Fibroblast of lung (primary cell): ENCODE measurements around the gene TRIB2. TPM values are rescaled to one million over a fixed set of nuclear protein-coding genes. Genes with fewer than 3 reads are reported as not detected.
A peak's percentile ranks its signal among the peaks of the same experiment; 100 is the strongest.

ENCODE experiments used
- DNase-seq, 2 donors: peaks; one replicate each; pipeline versions ENCODE4 v3.0.0 to v3.0.0-alpha.2; 2010; ENCODE audit warnings: low read depth in 2 of 2
- H2AFZ ChIP-seq: 2 replicates; pipeline ENCODE4 v1.5.1; 2012; ENCODE audit warnings: low read length, control low read depth, inconsistent platforms
- H3K27ac ChIP-seq: 2 replicates; pipeline ENCODE4 v1.5.1; 2011; ENCODE audit warnings: low read length, control low read depth; ENCODE audit not compliant: insufficient read depth
- H3K27me3 ChIP-seq: 2 replicates; pipeline ENCODE4 v1.5.1; 2011; ENCODE audit warnings: mild to moderate bottlenecking, low read length; ENCODE audit not compliant: control insufficient read depth, insufficient read depth
- H3K36me3 ChIP-seq: 2 replicates; pipeline ENCODE4 v1.5.1; 2011; ENCODE audit warnings: low read length; ENCODE audit not compliant: control insufficient read depth, insufficient read depth
- H3K4me1 ChIP-seq: 2 replicates; pipeline ENCODE4 v1.5.1; 2011; ENCODE audit warnings: low read length; ENCODE audit not compliant: control insufficient read depth, insufficient read depth; ENCODE audit errors: extremely low read depth
- H3K4me2 ChIP-seq: 2 replicates; pipeline ENCODE4 v1.5.1; 2011; ENCODE audit warnings: low read length, control low read depth; ENCODE audit not compliant: insufficient read depth; ENCODE audit errors: extremely low read depth
- H3K4me3 ChIP-seq, 4 experiments: fragments of 200-600 bp in 1 of 4; sonication (generic) in 1 of 4; replicated peaks in 1 of 4; 2 replicates each; pipeline ENCODE4 v1.5.1; 2011 to 2016; ENCODE audit warnings: low read length in 4 of 4, low read depth in 3 of 4, mild to moderate bottlenecking in 3 of 4, control low read depth in 2 of 4, inconsistent platforms in 1 of 4, mixed read lengths in 1 of 4; ENCODE audit not compliant: insufficient read depth in 1 of 4; ENCODE audit errors: control extremely low read depth in 1 of 4
- H3K79me2 ChIP-seq: 2 replicates; pipeline ENCODE4 v1.5.1; 2012; ENCODE audit warnings: mild to moderate bottlenecking, low read length, inconsistent platforms; ENCODE audit not compliant: control insufficient read depth, insufficient read depth
- H3K9ac ChIP-seq: 2 replicates; pipeline ENCODE4 v1.5.1; 2011; ENCODE audit warnings: mild to moderate bottlenecking, low read length, control low read depth; ENCODE audit not compliant: insufficient read depth
- H3K9me3 ChIP-seq: 2 replicates; pipeline ENCODE4 v1.5.1; 2012; ENCODE audit warnings: low read depth, low read length; ENCODE audit not compliant: control insufficient read depth, insufficient read depth
- H4K20me1 ChIP-seq: 2 replicates; pipeline ENCODE4 v1.5.1; 2011; ENCODE audit warnings: low read length; ENCODE audit not compliant: control insufficient read depth, insufficient read depth; ENCODE audit errors: extremely low read depth
- EZH2 ChIP-seq: IDR thresholded peaks from 2 replicates; pipeline ENCODE4 v1.5.1; 2012; ENCODE audit warnings: low read length, control low read depth, mild to moderate bottlenecking; ENCODE audit errors: missing control alignments
- polyA minus RNA-seq: library from RNA; depleted of rRNA, polyadenylated mRNA; stranded (reverse); fragments of >200 nt; gene quantifications from 2 replicates; pipeline ENCODE4 v1.2.3, GENCODE V29; 2011; ENCODE audit warnings: low replicate concordance
- polyA plus RNA-seq, 2 donors: library from polyadenylated mRNA; depleted of rRNA in 1 of 2; stranded (reverse) in 1 of 2; unstranded in 1 of 2; fragments of >200 nt; gene quantifications; 2 replicates each; pipeline ENCODE4 v1.2.1, GENCODE V29; 2011 to 2012; ENCODE audit warnings: missing spikeins in 1 of 2
- total RNA-seq: library from RNA; depleted of rRNA; stranded (reverse); fragments of >200 nt; gene quantifications from 2 replicates; pipeline ENCODE4 v1.2.1, GENCODE V29; 2014
- TF ChIP-seq, protein P1 (sequence below), 2 donors: IDR thresholded peaks in 1 of 2; conservative IDR thresholded peaks in 1 of 2; 1 replicate in 1 of 2; 2 replicates in 1 of 2; pipeline ENCODE4 v1.5.1; 2011 to 2012; ENCODE audit warnings: low read length in 2 of 2, control low read depth in 1 of 2, inconsistent platforms in 1 of 2, low read depth in 1 of 2, mild to moderate bottlenecking in 1 of 2

TRIB2 gene
- total RNA-seq, result 31.0 and 38.5 TPM in 2 replicates
- 23.4 and 26.1 TPM in 2 replicates for polyA plus RNA-seq
- polyA plus RNA-seq (2012), result 21.0 and 29.7 TPM in 2 replicates
- 22.2 and 35.6 TPM in 2 replicates for polyA minus RNA-seq

DNA sequence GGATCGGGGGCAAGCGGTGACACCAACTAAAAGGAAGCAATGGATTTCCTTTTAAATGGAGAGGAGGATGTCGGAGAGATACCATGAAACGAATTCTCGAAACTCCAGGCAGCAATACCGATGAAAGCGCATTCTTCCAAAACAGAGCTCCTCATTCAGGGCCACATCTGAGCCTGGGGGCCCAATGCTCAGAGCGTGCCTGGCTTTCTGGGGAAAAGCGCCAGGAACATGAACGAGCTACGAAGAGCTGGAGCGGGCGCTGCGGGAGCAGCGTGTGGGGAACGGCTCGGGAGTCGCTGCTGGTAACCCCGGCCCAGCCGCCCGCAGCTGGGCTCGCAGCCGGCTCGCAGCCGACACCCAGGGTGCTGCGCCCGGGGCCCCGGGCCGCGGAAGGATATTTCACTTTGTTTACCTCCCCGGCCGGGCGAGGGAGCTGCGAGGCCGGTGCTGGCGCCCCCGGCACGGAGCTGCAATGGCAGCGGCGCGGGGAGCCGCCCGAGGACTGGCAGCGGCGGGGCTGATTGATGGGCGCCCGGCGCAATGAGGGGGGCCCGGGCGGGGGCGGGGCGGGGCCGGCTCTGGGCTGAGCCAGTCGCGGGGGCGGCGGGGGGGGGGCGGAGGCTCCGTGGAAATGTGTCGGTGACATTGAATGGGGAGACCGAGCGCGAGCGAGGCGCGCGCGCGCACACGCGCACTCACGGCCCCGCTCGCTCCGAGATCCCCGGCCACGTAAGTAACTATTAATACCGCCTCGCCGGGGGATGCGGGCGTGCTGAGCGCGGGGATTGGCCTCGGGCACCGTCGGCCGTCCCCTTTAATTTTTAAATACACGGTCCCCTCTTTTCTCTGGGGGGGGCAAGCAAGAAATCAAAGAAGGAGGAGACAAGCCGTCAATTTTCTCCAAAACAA lies at the start of gene TRIB2:
Gene TRIB2 (plus strand): TSS at position 655 of the 909 bp plus-strand sequence. CDS start 1,372 bp downstream, outside the sequence.
- Histone ChIP-seq H3K4me2 (peak within 1 kb of the TSS; percentile 88), H3K27me3 (no peaks in the 10 kb centered on the region), H3K9ac (peak within 1 kb of the TSS; percentile 96), H3K4me1 (peaks cover 9% of the 10 kb centered on the region), H3K9me3 (no peaks in the 10 kb centered on the region), H4K20me1 (no peaks in the 10 kb centered on the region), H3K79me2 (peaks cover 43% of the 10 kb centered on the region), H2AFZ (peak within 1 kb of the TSS; percentile 52), H3K36me3 (no peaks in the 10 kb centered on the region), H3K27ac (peak within 1 kb of the TSS; percentile 90), H3K4me3 (peak within 1 kb of the TSS; percentile 73 to 97 (median 94))
- peak; percentile 91 to 92 for DNase-seq
- TF ChIP-seq EZH2, result no peak
- TF ChIP-seq, protein P1, sequence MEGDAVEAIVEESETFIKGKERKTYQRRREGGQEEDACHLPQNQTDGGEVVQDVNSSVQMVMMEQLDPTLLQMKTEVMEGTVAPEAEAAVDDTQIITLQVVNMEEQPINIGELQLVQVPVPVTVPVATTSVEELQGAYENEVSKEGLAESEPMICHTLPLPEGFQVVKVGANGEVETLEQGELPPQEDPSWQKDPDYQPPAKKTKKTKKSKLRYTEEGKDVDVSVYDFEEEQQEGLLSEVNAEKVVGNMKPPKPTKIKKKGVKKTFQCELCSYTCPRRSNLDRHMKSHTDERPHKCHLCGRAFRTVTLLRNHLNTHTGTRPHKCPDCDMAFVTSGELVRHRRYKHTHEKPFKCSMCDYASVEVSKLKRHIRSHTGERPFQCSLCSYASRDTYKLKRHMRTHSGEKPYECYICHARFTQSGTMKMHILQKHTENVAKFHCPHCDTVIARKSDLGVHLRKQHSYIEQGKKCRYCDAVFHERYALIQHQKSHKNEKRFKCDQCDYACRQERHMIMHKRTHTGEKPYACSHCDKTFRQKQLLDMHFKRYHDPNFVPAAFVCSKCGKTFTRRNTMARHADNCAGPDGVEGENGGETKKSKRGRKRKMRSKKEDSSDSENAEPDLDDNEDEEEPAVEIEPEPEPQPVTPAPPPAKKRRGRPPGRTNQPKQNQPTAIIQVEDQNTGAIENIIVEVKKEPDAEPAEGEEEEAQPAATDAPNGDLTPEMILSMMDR (conservative IDR thresholded peaks at IDR 0.05 in 1 of 2, IDR thresholded peaks at IDR 0.05 in 1 of 2; ENCODE audit: low read depth in 1 of 2, low read length in 2 of 2), result no peak

DNA sequence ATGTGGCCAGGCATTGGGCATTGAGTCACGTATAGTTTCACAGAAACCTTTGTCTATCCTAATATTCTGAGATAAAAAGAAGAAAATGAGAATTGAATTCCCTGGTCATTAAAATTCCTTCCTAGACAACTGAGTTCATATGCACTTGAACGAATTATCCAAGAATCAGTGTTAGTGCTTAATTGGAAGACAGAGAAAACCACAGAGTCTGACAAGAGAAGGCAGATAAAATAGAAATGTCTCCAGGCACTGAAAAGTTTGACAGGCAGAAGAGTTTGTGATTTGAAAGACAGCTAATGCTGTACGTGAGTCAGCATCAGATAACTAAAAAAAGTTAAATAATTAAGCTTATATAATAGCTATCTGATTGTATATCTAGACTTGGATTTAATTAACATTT lies 47.7 kb upstream of the TRIB2 start:
- no peak overlapping the region for H2AFZ ChIP-seq
- no peaks in the 10 kb centered on the region for H3K4me1 ChIP-seq
- no peak overlapping the region for H3K27ac ChIP-seq
- no peaks in the 10 kb centered on the region for H3K9me3 ChIP-seq
- no peak overlapping the region for H3K4me3 ChIP-seq
- H3K4me2 ChIP-seq, result no peak overlapping the region
- no peak overlapping the region for H3K9ac ChIP-seq
- H4K20me1 ChIP-seq, result no peaks in the 10 kb centered on the region
- no peaks in the 10 kb centered on the region for H3K79me2 ChIP-seq
- no peak for TF ChIP-seq EZH2
- TF ChIP-seq, protein P1 (conservative IDR thresholded peaks at IDR 0.05 in 1 of 2, IDR thresholded peaks at IDR 0.05 in 1 of 2; ENCODE audit: low read depth in 1 of 2, low read length in 2 of 2), result no peak
- no peaks in the 10 kb centered on the region for H3K36me3 ChIP-seq
- no peak for DNase-seq
- H3K27me3 ChIP-seq, result no peaks in the 10 kb centered on the region

DNA sequence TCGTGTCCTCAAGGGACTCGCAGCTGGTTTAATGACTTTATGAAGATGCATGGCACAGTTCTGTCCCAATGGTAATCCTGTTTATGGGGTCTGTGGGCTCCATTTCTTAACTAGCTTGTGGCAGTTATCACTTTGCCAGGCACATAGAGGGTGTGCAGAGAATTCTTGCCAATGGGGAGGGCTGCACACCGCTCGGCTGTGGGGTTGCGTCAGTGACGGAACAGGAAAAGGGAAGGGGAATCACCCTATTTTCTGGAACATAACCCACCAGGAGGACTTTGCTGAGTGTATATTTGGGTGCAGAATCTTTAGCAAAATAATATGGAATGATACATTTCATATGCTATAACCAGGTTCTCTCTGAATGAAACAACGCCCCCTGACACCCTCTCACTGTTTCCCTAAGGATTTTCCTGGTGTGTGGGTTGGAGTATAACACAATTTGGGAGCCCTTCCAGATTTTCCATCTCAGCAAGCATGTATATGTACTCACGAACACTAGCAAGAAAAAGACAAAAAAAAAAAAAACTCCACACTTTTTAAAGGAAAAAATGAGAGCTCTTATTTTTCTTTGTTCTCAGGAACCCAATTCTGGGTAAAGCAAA lies 43.9 kb upstream of the TRIB2 start:
- no peak overlapping the region for H3K9ac ChIP-seq
- H3K36me3 ChIP-seq, result no peaks in the 10 kb centered on the region
- no peaks in the 10 kb centered on the region for H3K27me3 ChIP-seq
- TF ChIP-seq, protein P1 (conservative IDR thresholded peaks at IDR 0.05 in 1 of 2, IDR thresholded peaks at IDR 0.05 in 1 of 2; ENCODE audit: low read depth in 1 of 2, low read length in 2 of 2), result no peak
- no peak for TF ChIP-seq EZH2
- no peak overlapping the region for H3K27ac ChIP-seq
- no peaks in the 10 kb centered on the region for H3K79me2 ChIP-seq
- DNase-seq, result no peak
- H2AFZ ChIP-seq, result no peak overlapping the region
- no peak overlapping the region for H3K4me3 ChIP-seq
- H4K20me1 ChIP-seq, result no peaks in the 10 kb centered on the region
- no peaks in the 10 kb centered on the region for H3K9me3 ChIP-seq
- H3K4me1 ChIP-seq, result no peaks in the 10 kb centered on the region
- no peak overlapping the region for H3K4me2 ChIP-seq
